GM12878 (cell line): ENCODE results near the gene RAPGEF4. TPM values are rescaled to one million over a fixed set of nuclear protein-coding genes. Genes with fewer than 3 reads are reported as not detected.

Source experiments
- ATAC-seq: fragments of 200-7000 bp; cut with Tn5 transposase; 3 replicates; pipeline ENCODE4 v1.9.1; 2020; ENCODE audit warnings: mild to moderate bottlenecking, moderate library complexity
- BruUV-seq: library from RNA; stranded (reverse); fragments of 400-500 nt; replicated peaks from 2 replicates; lab custom pipeline; 2021; lab: Mats Ljungman, UMichigan
- CTCF ChIA-PET: fragments of 300-600 bp; sonication (Branson Sonifier 250); formaldehyde crosslinking; extraction: SDS; loops from one replicate; lab custom pipeline; 2021; ENCODE audit warnings: inconsistent platforms; lab: Yijun Ruan, JAX
- POLR2A ChIA-PET: fragments of 350-600 bp; formaldehyde crosslinking; extraction: SDS; loops from one replicate; lab custom pipeline; 2021; ENCODE audit warnings: inconsistent platforms; lab: Charles Lee
- RAD21 ChIA-PET: fragments of 300-600 bp; sonication (Branson Sonifier 250); formaldehyde crosslinking; loops from one replicate; lab custom pipeline; 2023; ENCODE audit warnings: antibody characterized with exemption; ENCODE audit not compliant: unreplicated experiment; lab: Charles Lee
- SMC1A ChIA-PET: fragments of 300-600 bp; sonication (Branson Sonifier 250); formaldehyde crosslinking; loops from one replicate; lab custom pipeline; 2023; ENCODE audit not compliant: unreplicated experiment, uncharacterized antibody; lab: Charles Lee
- DNase-seq: peaks from one replicate; pipeline ENCODE4 v3.0.0-alpha.2; 2011; ENCODE audit warnings: low read depth, low spot score
- FAIRE-seq: peaks from 3 replicates; lab custom pipeline; 2011; peaks lifted over from hg19 to GRCh38; lab: Jason Lieb, UNC
- H2AFZ ChIP-seq: 2 replicates; pipeline ENCODE4 v1.6.0; 2011; ENCODE audit warnings: low read depth, low read length, control low read depth; ENCODE audit not compliant: control insufficient read depth
- H3K27ac ChIP-seq: 2 replicates; pipeline ENCODE4 v1.5.1; 2011; ENCODE audit warnings: control low read depth; ENCODE audit not compliant: control insufficient read depth, insufficient read depth
- H3K27me3 ChIP-seq, 2 experiments: replicated peaks in 1 of 2; 2 replicates each; pipeline versions ENCODE4 v1.6.0 to v1.6.1; 2011; ENCODE audit warnings: low read length in 1 of 2; ENCODE audit not compliant: control insufficient read depth in 2 of 2, insufficient read depth in 2 of 2
- H3K36me3 ChIP-seq, 2 experiments: 2 replicates each; pipeline ENCODE4 v1.5.1; 2011; ENCODE audit warnings: low read length in 1 of 2; ENCODE audit not compliant: control insufficient read depth in 2 of 2, insufficient read depth in 2 of 2
- H3K4me1 ChIP-seq: 2 replicates; pipeline ENCODE4 v1.6.1; 2011; ENCODE audit warnings: mild to moderate bottlenecking, low read length, moderate library complexity, mixed read lengths; ENCODE audit not compliant: control insufficient read depth, insufficient read depth
- H3K4me2 ChIP-seq: 2 replicates; pipeline ENCODE4 v1.6.0; 2011; ENCODE audit warnings: control low read depth; ENCODE audit not compliant: control insufficient read depth, insufficient read depth
- H3K4me3 ChIP-seq: fragments of 200-600 bp; sonication (generic); 2 replicates; pipeline ENCODE4 v1.5.1; 2016
- H3K79me2 ChIP-seq: 2 replicates; pipeline ENCODE4 v1.6.0; 2011; ENCODE audit warnings: low read length; ENCODE audit not compliant: control insufficient read depth, insufficient read depth
- H3K9ac ChIP-seq: 2 replicates; pipeline ENCODE4 v1.8.0; 2011; ENCODE audit warnings: low read length, control low read depth, mixed read lengths; ENCODE audit not compliant: control insufficient read depth, insufficient read depth
- H3K9me3 ChIP-seq: replicated peaks from 3 replicates; pipeline ENCODE4 v1.5.1; 2011; ENCODE audit warnings: mild to moderate bottlenecking, low read length; ENCODE audit not compliant: control insufficient read depth, insufficient read depth
- H4K20me1 ChIP-seq: 2 replicates; pipeline ENCODE4 v1.6.0; 2011; ENCODE audit not compliant: control insufficient read depth, insufficient read depth
- BACH1 ChIP-seq: fragments of 450-650 bp; IDR thresholded peaks from 2 replicates; pipeline ENCODE4 v1.6.1; 2017; ENCODE audit warnings: mild to moderate bottlenecking, borderline replicate concordance
- CBFB ChIP-seq: IDR thresholded peaks from 2 replicates; pipeline ENCODE4 v1.6.1; 2016; ENCODE audit warnings: antibody characterized with exemption, low read depth
- CHD1 ChIP-seq: IDR thresholded peaks from 2 replicates; pipeline ENCODE4 v1.6.1; 2012; ENCODE audit warnings: low read depth, low read length, improper control_type of control experiment
- GATAD2B ChIP-seq: fragments of 450-650 bp; conservative IDR thresholded peaks from 2 replicates; pipeline ENCODE4 v1.6.1; 2017; ENCODE audit warnings: low read depth, mild to moderate bottlenecking, moderate library complexity
- SMAD5 ChIP-seq: IDR thresholded peaks from 2 replicates; pipeline ENCODE4 v1.6.1; 2016; ENCODE audit warnings: antibody characterized with exemption, low read depth
- SREBF2 ChIP-seq: IDR thresholded peaks from 2 replicates; pipeline ENCODE4 v1.6.1; 2012; ENCODE audit warnings: mild to moderate bottlenecking, low read length
- ZZZ3 ChIP-seq: IDR thresholded peaks from 2 replicates; pipeline ENCODE4 v1.6.1; 2011; ENCODE audit warnings: low read depth; ENCODE audit not compliant: control insufficient read depth, insufficient read length
- WGBS: methylation state at CpG from one replicate; pipeline ENCODE4 v1.1.6; 2016; ENCODE audit warnings: low lambda C conversion rate; ENCODE audit not compliant: insufficient replicate concordance, insufficient coverage; ENCODE audit errors: missing lambda C conversion rate; 5-methylcytosine and 5-hydroxymethylcytosine counted together
- in situ Hi-C: fragments of 300-500 bp; cut with MboI; formaldehyde crosslinking; loops from 9 replicates; pipeline ENCODE4 v1.14.3; 2018; ENCODE audit warnings: mixed read lengths
- intact Hi-C: fragments of 100-400 bp; cut with micrococcal nuclease; formaldehyde crosslinking; loops from one replicate; pipeline ENCODE4 v1.14.2; 2022; ENCODE audit not compliant: unreplicated experiment
- polyA plus RNA-seq, 11 experiments: library from polyadenylated mRNA; depleted of rRNA in 4 of 11; unstranded in 6 of 11; stranded (reverse) in 5 of 11; fragments of >200 nt; fragmentation: Nextera tagmentation in 4 of 11; fragmentation: Illumina TruSeq in 1 of 11; extraction: Ambion mirVana in 4 of 11; extraction: Trizol in 1 of 11; gene quantifications; 1 replicate in 1 of 11; 2 replicates in 10 of 11; pipeline versions ENCODE4 v1.2.1 to v1.2.3, GENCODE V29; 2011 to 2016; ENCODE audit warnings: inconsistent platforms in 2 of 11, missing spikeins in 2 of 11, low read depth in 1 of 11
- total RNA-seq, 4 experiments: library from RNA; depleted of rRNA in 3 of 4; stranded (reverse); fragments of >200 nt in 3 of 4; fragmentation: Illumina TruSeq in 1 of 4; extraction: Trizol in 1 of 4; gene quantifications; 2 replicates each; pipeline versions ENCODE4 v1.2.1 to v1.2.3, GENCODE V29; 2013 to 2021
- TF ChIP-seq, protein P1 (sequence below): IDR thresholded peaks from 2 replicates; pipeline ENCODE4 v1.6.1; 2012; ENCODE audit warnings: low read depth, low read length, improper control_type of control experiment
- TF ChIP-seq, protein P2 (sequence below), 3 experiments: IDR thresholded peaks in 2 of 3; conservative IDR thresholded peaks in 1 of 3; 2 replicates each; pipeline ENCODE4 v1.5.1; 2011; ENCODE audit warnings: low read depth in 3 of 3, low read length in 3 of 3, mild to moderate bottlenecking in 3 of 3, control low read depth in 2 of 3, moderate library complexity in 2 of 3, inconsistent platforms in 1 of 3, mixed read lengths in 1 of 3; ENCODE audit not compliant: control insufficient read depth in 2 of 3, insufficient read depth in 1 of 3; ENCODE audit errors: extremely low read depth in 1 of 3
- TF ChIP-seq, protein P3 (sequence below): IDR thresholded peaks from 2 replicates; pipeline ENCODE4 v1.6.1; 2011; ENCODE audit warnings: low read depth, low read length, improper control_type of control experiment, borderline replicate concordance
- TF ChIP-seq, protein P4 (sequence below): fragments of 450-650 bp; IDR thresholded peaks from 2 replicates; pipeline ENCODE4 v1.6.1; 2017; ENCODE audit warnings: mild to moderate bottlenecking

RAPGEF4 gene
- total and polyA plus RNA-seq, 10 of the 15 experiments (the other 5 are each of a cell fraction or from before 2014, with no cell fraction given) = 0.18 TPM; not detected in 8

DNA sequence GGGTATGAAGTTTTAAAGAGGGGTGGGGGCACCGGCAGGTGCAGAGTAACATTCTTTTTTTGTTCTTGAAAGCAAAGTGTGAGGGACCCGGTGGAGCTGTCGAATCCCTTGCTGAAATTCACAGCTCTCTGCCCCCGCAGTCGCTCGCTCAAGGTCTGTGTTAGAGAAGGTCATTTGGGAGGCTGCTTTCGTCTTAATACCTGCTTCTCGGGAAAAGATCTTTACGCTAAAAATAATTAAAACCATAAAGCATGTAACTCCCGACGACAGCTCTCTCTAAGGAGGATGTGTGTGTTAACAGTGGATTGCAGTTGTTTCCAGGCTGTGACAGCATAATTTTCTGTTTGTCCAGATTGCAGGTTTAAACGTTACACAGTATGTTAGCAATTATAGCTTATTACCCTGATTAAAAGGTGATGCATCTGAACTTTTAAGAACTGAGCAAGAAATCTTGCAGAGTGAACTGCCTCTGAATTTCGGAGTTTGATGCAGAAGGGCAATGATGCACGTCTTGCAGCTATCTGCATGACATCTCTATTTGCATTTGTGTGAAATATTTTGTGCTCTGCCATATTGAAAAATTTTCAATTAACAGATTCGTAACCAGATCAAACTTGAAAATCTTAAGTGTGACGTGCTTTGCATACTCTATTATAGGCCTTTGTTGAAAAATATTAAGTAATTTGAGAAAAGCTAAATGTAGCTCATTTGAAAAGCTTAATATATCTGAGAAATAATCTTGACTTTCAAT, 954 bp downstream of the RAPGEF4 start:
- Histone ChIP-seq H3K27me3 (peaks cover 2 to 3% of the 10 kb centered on the region in 2 experiments; a peak in 3 of 4 replicates), H3K4me1 (no peaks in the 10 kb centered on the region)
- TF ChIP-seq CHD1 (no peak), GATAD2B (no peak), SMAD5 (no peak), SREBF2 (no peak), ZZZ3 (no peak), BACH1 (no peak), CBFB (no peak)
- TF ChIP-seq, protein P1, sequence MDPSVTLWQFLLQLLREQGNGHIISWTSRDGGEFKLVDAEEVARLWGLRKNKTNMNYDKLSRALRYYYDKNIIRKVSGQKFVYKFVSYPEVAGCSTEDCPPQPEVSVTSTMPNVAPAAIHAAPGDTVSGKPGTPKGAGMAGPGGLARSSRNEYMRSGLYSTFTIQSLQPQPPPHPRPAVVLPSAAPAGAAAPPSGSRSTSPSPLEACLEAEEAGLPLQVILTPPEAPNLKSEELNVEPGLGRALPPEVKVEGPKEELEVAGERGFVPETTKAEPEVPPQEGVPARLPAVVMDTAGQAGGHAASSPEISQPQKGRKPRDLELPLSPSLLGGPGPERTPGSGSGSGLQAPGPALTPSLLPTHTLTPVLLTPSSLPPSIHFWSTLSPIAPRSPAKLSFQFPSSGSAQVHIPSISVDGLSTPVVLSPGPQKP = no peak
- TF ChIP-seq, protein P2, sequence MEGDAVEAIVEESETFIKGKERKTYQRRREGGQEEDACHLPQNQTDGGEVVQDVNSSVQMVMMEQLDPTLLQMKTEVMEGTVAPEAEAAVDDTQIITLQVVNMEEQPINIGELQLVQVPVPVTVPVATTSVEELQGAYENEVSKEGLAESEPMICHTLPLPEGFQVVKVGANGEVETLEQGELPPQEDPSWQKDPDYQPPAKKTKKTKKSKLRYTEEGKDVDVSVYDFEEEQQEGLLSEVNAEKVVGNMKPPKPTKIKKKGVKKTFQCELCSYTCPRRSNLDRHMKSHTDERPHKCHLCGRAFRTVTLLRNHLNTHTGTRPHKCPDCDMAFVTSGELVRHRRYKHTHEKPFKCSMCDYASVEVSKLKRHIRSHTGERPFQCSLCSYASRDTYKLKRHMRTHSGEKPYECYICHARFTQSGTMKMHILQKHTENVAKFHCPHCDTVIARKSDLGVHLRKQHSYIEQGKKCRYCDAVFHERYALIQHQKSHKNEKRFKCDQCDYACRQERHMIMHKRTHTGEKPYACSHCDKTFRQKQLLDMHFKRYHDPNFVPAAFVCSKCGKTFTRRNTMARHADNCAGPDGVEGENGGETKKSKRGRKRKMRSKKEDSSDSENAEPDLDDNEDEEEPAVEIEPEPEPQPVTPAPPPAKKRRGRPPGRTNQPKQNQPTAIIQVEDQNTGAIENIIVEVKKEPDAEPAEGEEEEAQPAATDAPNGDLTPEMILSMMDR (IDR thresholded peaks at IDR 0.05 in 2 of 3, conservative IDR thresholded peaks at IDR 0.05 in 1 of 3; ENCODE audit: control insufficient read depth in 2 of 3, extremely low read depth in 1 of 3, insufficient read depth in 1 of 3, low read depth in 3 of 3, low read length in 3 of 3) = no peak
- TF ChIP-seq, protein P3, sequence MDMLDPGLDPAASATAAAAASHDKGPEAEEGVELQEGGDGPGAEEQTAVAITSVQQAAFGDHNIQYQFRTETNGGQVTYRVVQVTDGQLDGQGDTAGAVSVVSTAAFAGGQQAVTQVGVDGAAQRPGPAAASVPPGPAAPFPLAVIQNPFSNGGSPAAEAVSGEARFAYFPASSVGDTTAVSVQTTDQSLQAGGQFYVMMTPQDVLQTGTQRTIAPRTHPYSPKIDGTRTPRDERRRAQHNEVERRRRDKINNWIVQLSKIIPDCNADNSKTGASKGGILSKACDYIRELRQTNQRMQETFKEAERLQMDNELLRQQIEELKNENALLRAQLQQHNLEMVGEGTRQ = no peak
- TF ChIP-seq, protein P4, sequence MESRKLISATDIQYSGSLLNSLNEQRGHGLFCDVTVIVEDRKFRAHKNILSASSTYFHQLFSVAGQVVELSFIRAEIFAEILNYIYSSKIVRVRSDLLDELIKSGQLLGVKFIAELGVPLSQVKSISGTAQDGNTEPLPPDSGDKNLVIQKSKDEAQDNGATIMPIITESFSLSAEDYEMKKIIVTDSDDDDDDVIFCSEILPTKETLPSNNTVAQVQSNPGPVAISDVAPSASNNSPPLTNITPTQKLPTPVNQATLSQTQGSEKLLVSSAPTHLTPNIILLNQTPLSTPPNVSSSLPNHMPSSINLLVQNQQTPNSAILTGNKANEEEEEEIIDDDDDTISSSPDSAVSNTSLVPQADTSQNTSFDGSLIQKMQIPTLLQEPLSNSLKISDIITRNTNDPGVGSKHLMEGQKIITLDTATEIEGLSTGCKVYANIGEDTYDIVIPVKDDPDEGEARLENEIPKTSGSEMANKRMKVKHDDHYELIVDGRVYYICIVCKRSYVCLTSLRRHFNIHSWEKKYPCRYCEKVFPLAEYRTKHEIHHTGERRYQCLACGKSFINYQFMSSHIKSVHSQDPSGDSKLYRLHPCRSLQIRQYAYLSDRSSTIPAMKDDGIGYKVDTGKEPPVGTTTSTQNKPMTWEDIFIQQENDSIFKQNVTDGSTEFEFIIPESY = no peak
- TF ChIP-seq, all 136 proteins: peak for 0
- ChIA-PET RAD21 (no interaction called here), SMC1A (no interaction called here), POLR2A (no interaction called here), CTCF (no interaction called here)
- WGBS = 22% methylated on average over 16 of the region's 16 CpGs
- Histone ChIP-seq H4K20me1 (no peaks in the 10 kb centered on the region), H3K4me3 (no peak overlapping the region), H3K27ac (no peak overlapping the region), H3K36me3 (no peaks in the 10 kb centered on the region), H3K9me3 (no peaks in the 10 kb centered on the region), H3K9ac (no peak overlapping the region), H3K4me2 (no peak overlapping the region), H2AFZ (no peak overlapping the region), H3K79me2 (no peaks in the 10 kb centered on the region)
- BruUV-seq = no TSS peak
- DNase-seq (no peak), ATAC-seq (no peak), FAIRE-seq (no peak)
- in situ Hi-C loops = no loop called here
- intact Hi-C loops = no loop called here
